Suprapubic skin (tissue), 3 donors: ENCODE results near the gene TMEM164.

Experiments
- POLR2A ChIP-seq, 2 donors: fragments of 450-650 bp; IDR thresholded peaks; one replicate each; pipeline ENCODE4 v1.6.1; 2017; ENCODE audit warnings: antibody characterized with exemption in 2 of 2, mild to moderate bottlenecking in 2 of 2, moderate library complexity in 2 of 2
- TF ChIP-seq, protein P1 (sequence below), 2 donors: fragments of 200-600 bp in 1 of 2; fragments of 450-650 bp in 1 of 2; sonication (generic) in 1 of 2; IDR thresholded peaks; one replicate each; pipeline ENCODE4 v1.5.1; 2016 to 2019; ENCODE audit warnings: antibody characterized with exemption in 2 of 2, mild to moderate bottlenecking in 1 of 2, moderate library complexity in 1 of 2

DNA sequence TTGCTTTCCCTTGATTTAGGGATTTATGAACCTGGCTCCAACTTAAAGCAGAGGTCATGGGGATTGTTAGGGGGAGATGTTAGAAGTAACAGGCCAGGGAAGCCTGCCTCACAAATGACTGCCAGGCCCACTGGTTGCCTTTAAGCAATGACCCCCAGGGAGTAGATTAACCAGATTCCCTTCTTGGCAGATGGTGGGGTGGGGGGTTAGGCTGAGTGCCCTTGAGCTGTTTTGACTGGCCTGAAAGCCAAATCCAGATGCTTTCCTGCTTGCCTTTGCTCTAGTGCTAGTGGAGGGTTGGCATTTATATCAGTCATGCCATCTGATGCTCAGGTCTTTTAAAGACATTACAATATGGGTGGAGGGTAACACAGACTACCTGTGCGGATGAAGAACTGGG lies 128.1 kb downstream of the TMEM164 start:
- TF ChIP-seq POLR2A (IDR thresholded peaks at IDR 0.05), result no peak
- TF ChIP-seq, protein P1, sequence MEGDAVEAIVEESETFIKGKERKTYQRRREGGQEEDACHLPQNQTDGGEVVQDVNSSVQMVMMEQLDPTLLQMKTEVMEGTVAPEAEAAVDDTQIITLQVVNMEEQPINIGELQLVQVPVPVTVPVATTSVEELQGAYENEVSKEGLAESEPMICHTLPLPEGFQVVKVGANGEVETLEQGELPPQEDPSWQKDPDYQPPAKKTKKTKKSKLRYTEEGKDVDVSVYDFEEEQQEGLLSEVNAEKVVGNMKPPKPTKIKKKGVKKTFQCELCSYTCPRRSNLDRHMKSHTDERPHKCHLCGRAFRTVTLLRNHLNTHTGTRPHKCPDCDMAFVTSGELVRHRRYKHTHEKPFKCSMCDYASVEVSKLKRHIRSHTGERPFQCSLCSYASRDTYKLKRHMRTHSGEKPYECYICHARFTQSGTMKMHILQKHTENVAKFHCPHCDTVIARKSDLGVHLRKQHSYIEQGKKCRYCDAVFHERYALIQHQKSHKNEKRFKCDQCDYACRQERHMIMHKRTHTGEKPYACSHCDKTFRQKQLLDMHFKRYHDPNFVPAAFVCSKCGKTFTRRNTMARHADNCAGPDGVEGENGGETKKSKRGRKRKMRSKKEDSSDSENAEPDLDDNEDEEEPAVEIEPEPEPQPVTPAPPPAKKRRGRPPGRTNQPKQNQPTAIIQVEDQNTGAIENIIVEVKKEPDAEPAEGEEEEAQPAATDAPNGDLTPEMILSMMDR (IDR thresholded peaks at IDR 0.05), result no peak
